Panc1 (cell line): ENCODE measurements around the gene B4GALT5. TPM values are rescaled to one million over a fixed set of nuclear protein-coding genes. Genes with fewer than 3 reads are reported as not detected.

Source experiments
- ATAC-seq: fragments of 200-7000 bp; cut with Tn5 transposase; 2 replicates; pipeline ENCODE4 v1.9.1; 2020; ENCODE audit warnings: mild to moderate bottlenecking, moderate library complexity
- BruUV-seq: library from RNA; stranded (reverse); fragments of 400-500 nt; replicated peaks from 2 replicates; lab custom pipeline; 2021; lab: Mats Ljungman, UMichigan
- CTCF ChIA-PET: fragments of 300-600 bp; sonication (Branson Sonifier 250); formaldehyde crosslinking; loops from one replicate; lab custom pipeline; 2022; ENCODE audit warnings: antibody characterized with exemption; lab: Charles Lee
- POLR2A ChIA-PET: fragments of 300-600 bp; sonication (Branson Sonifier 250); formaldehyde crosslinking; loops from one replicate; lab custom pipeline; 2022; ENCODE audit warnings: antibody characterized with exemption; lab: Charles Lee
- DNase-seq: peaks from one replicate; pipeline ENCODE4 v3.0.0-alpha.2; 2010; ENCODE audit warnings: low read depth, low spot score
- H3K27ac ChIP-seq: 2 replicates; pipeline ENCODE4 v1.5.1; 2011; ENCODE audit warnings: mild to moderate bottlenecking, low read length, inconsistent platforms
- H3K27me3 ChIP-seq: fragments of 200-500 bp; sonication (Bioruptor generic); 2 replicates; pipeline ENCODE4 v1.6.0; 2014; ENCODE audit warnings: low read length, inconsistent platforms; ENCODE audit not compliant: control insufficient read depth, insufficient read depth
- H3K36me3 ChIP-seq: fragments of 200-500 bp; sonication (Bioruptor generic); 2 replicates; pipeline ENCODE4 v1.5.1; 2014; ENCODE audit warnings: inconsistent platforms, mild to moderate bottlenecking, low read length, moderate library complexity; ENCODE audit not compliant: control insufficient read depth, insufficient read depth
- H3K4me1 ChIP-seq: 2 replicates; pipeline ENCODE4 v1.5.1; 2011; ENCODE audit warnings: inconsistent platforms, mild to moderate bottlenecking, low read length, moderate library complexity; ENCODE audit not compliant: control insufficient read depth, insufficient read depth
- H3K4me3 ChIP-seq, 2 experiments: 2 replicates each; pipeline ENCODE4 v1.5.1; 2011 to 2012; ENCODE audit warnings: low read depth in 2 of 2, low read length in 2 of 2, mild to moderate bottlenecking in 2 of 2, inconsistent platforms in 1 of 2, moderate library complexity in 1 of 2
- H3K9me3 ChIP-seq: fragments of 200-500 bp; sonication (Bioruptor generic); 2 replicates; pipeline ENCODE4 v1.5.1; 2014; ENCODE audit warnings: low read depth, mild to moderate bottlenecking, inconsistent platforms, low read length, moderate library complexity; ENCODE audit not compliant: control insufficient read depth, insufficient read depth
- POLR2AphosphoS5 ChIP-seq: IDR thresholded peaks from 2 replicates; pipeline ENCODE4 v1.6.1; 2012; ENCODE audit warnings: mild to moderate bottlenecking, low read depth, low read length, moderate library complexity
- SIN3A ChIP-seq: IDR thresholded peaks from 2 replicates; pipeline ENCODE4 v1.6.1; 2012; ENCODE audit warnings: low read depth, mild to moderate bottlenecking, low read length, moderate library complexity, borderline replicate concordance; ENCODE audit not compliant: insufficient read depth
- TCF7L2 ChIP-seq: IDR thresholded peaks from 2 replicates; pipeline ENCODE4 v1.6.1; 2011; ENCODE audit warnings: mild to moderate bottlenecking, low read depth, low read length, inconsistent platforms
- in situ Hi-C: cut with HindIII; loops from 2 replicates; pipeline ENCODE4 v1.10.0; 2016; ENCODE audit warnings: low sequenced_read_pairs, low pct_unique_long_range_greater_than_20kb
- intact Hi-C: fragments of 100-400 bp; cut with micrococcal nuclease; formaldehyde crosslinking; loops from one replicate; pipeline ENCODE4 v1.10.0; 2022; ENCODE audit not compliant: unreplicated experiment
- total RNA-seq: library from RNA; stranded (reverse); gene quantifications from one replicate; pipeline ENCODE4 v1.2.1, GENCODE V29; 2021; ENCODE audit not compliant: unreplicated experiment
- TF ChIP-seq, protein P1 (sequence below), 2 experiments: IDR thresholded peaks; 2 replicates each; pipeline ENCODE4 v1.6.1; 2011 to 2012; ENCODE audit warnings: low read depth in 2 of 2, control low read depth in 1 of 2, low read length in 1 of 2, mild to moderate bottlenecking in 1 of 2, moderate library complexity in 1 of 2; ENCODE audit not compliant: insufficient read depth in 1 of 2
- TF ChIP-seq, protein P2 (sequence below): fragments of 450-650 bp; IDR thresholded peaks from 2 replicates; pipeline ENCODE4 v1.5.1; 2017; ENCODE audit warnings: mild to moderate bottlenecking

Gene B4GALT5
- total RNA-seq, 1 experiment from 2014 or later, result 40.0 TPM

DNA sequence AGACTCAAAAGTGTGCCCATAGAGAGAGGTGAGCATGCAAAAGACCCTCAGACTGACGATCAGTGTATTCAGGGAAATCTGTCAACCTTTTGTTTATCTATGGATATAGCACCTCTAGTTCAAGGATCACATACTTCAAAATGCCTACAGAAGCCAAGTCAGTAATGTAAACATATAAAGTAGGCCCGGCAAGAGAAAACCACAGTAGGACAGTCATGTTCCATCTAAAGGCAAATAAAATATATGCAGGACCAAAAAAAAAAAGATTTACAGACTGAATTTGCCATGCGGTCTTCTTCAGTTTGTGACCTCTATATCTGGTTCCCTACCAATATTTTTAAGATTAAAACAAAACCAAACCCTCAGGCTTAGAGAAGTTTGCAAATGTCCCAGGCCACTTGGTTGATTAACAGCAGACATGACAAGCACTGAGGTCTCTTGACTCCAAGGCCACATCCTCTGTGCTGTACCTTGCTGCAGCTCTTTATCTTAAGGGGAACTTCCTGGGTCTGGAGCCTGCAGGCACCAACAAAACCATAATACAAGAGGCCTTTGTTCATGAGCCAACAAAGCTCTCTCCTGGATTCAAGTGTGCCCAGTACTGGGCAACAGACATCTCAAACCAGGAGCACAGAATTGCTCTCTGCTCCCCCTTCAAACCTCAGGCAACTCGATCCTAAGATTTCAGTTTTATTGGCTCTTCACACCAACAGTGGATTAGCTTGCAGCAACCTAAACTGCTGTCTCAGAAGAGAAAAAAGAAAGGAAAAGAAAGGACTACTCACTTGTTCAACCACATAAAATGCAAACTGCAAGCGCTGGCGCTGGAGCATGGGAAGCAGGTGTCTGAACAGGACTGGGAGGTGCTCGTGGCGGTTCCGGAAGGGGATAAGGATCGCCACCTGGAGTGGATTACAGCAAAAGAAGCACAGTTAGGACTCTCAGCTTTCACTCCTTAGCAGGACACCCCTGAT lies 71.7 kb downstream of the B4GALT5 start:
- TF ChIP-seq POLR2AphosphoS5 (no peak), SIN3A (no peak), TCF7L2 (0 out of 2 replicates have a peak, but pooled peaks have one; percentile 11)
- TF ChIP-seq, protein P1, sequence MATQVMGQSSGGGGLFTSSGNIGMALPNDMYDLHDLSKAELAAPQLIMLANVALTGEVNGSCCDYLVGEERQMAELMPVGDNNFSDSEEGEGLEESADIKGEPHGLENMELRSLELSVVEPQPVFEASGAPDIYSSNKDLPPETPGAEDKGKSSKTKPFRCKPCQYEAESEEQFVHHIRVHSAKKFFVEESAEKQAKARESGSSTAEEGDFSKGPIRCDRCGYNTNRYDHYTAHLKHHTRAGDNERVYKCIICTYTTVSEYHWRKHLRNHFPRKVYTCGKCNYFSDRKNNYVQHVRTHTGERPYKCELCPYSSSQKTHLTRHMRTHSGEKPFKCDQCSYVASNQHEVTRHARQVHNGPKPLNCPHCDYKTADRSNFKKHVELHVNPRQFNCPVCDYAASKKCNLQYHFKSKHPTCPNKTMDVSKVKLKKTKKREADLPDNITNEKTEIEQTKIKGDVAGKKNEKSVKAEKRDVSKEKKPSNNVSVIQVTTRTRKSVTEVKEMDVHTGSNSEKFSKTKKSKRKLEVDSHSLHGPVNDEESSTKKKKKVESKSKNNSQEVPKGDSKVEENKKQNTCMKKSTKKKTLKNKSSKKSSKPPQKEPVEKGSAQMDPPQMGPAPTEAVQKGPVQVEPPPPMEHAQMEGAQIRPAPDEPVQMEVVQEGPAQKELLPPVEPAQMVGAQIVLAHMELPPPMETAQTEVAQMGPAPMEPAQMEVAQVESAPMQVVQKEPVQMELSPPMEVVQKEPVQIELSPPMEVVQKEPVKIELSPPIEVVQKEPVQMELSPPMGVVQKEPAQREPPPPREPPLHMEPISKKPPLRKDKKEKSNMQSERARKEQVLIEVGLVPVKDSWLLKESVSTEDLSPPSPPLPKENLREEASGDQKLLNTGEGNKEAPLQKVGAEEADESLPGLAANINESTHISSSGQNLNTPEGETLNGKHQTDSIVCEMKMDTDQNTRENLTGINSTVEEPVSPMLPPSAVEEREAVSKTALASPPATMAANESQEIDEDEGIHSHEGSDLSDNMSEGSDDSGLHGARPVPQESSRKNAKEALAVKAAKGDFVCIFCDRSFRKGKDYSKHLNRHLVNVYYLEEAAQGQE (IDR thresholded peaks at IDR 0.05; ENCODE audit: insufficient read depth in 1 of 2, low read depth in 2 of 2, low read length in 1 of 2), result no peak
- TF ChIP-seq, protein P2, sequence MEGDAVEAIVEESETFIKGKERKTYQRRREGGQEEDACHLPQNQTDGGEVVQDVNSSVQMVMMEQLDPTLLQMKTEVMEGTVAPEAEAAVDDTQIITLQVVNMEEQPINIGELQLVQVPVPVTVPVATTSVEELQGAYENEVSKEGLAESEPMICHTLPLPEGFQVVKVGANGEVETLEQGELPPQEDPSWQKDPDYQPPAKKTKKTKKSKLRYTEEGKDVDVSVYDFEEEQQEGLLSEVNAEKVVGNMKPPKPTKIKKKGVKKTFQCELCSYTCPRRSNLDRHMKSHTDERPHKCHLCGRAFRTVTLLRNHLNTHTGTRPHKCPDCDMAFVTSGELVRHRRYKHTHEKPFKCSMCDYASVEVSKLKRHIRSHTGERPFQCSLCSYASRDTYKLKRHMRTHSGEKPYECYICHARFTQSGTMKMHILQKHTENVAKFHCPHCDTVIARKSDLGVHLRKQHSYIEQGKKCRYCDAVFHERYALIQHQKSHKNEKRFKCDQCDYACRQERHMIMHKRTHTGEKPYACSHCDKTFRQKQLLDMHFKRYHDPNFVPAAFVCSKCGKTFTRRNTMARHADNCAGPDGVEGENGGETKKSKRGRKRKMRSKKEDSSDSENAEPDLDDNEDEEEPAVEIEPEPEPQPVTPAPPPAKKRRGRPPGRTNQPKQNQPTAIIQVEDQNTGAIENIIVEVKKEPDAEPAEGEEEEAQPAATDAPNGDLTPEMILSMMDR, result no peak
- H3K27me3 ChIP-seq, result no peaks in the 10 kb centered on the region
- DNase-seq (no peak), ATAC-seq (peak; percentile 60; the same call in 1 of the 2 replicates)
- H3K27ac ChIP-seq, result peak overlapping the region; percentile 31; the same call in 1 of the 2 replicates
- in situ Hi-C loops (no loop called here), intact Hi-C loops (no loop called here)
- no peak overlapping the region for H3K4me3 ChIP-seq
- H3K4me1 ChIP-seq, result peaks cover 10% of the 10 kb centered on the region
- H3K9me3 ChIP-seq, result no peaks in the 10 kb centered on the region
- POLR2A ChIA-PET, result no interaction called here
- BruUV-seq, result no TSS peak
- peaks cover 43% of the 10 kb centered on the region for H3K36me3 ChIP-seq
- CTCF ChIA-PET, result no interaction called here

DNA sequence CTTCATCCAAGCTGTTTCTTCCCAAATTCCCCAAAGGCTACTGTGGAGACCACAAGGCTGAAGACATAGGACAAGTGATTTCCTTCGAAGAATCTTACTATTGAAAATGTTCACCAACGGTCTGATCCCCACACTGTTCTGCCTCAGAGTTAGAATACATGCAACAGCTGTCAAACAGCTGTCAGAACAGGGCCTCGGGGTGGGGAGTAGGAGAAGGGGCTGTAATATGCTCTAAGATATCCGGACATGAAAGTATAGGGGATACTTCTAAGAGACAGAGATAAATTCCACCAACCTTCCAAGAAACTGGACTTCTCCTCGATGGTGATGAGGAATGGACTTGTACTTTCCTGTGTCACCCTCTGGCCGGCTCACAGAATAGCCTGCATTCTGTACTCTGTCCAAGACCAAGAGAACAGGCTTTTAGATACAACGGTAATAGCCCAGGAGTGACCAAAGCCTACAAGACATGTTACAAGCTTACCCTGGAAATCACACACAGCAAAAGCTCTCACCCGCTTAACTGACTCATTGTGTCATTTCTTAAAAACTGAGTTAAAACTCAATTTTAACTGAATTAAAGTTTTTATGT lies 76.5 kb downstream of the B4GALT5 start:
- intact Hi-C loops, result no loop called here
- no peaks in the 10 kb centered on the region for H3K27me3 ChIP-seq
- in situ Hi-C loops, result no loop called here
- ChIA-PET POLR2A (no interaction called here), CTCF (no interaction called here)
- no peak for DNase-seq
- peaks cover 31% of the 10 kb centered on the region for H3K36me3 ChIP-seq
- H3K4me1 ChIP-seq, result peaks cover 3% of the 10 kb centered on the region
- BruUV-seq, result no TSS peak
- no peak for ATAC-seq
- H3K27ac ChIP-seq, result no peak overlapping the region
- TF ChIP-seq SIN3A, result no peak
- TF ChIP-seq, protein P1 (IDR thresholded peaks at IDR 0.05; ENCODE audit: insufficient read depth in 1 of 2, low read depth in 2 of 2, low read length in 1 of 2), result no peak
- TF ChIP-seq, protein P2, result no peak
- no peak for TF ChIP-seq POLR2AphosphoS5
- TF ChIP-seq TCF7L2, result no peak
- H3K4me3 ChIP-seq, result no peak overlapping the region
- no peaks in the 10 kb centered on the region for H3K9me3 ChIP-seq
